NCI-H2196 treated with DMSO at 0.1 percent for 48 hours (cell line): ENCODE data around the gene TRIL.

ENCODE experiments used
- DNase-seq: peaks from one replicate; lab custom pipeline; 2025; ENCODE audit not compliant: unreplicated experiment; lab: John Stamatoyannopoulos, UW

TRIL gene

GRCh38 chr7:28958235-28958979, at the start of gene TRIL:
TRIL (minus strand) TSS chr7:28958330; CDS start chr7:28958046, 284 bp downstream.
- DNase-seq = peak; percentile 22

- DNase-seq = no peak
These were observed 49.0 kb upstream of the TRIL start for GRCh38 chr7:29007127-29007526.

- DNase-seq = no peak
These were observed 47.7 kb upstream of the TRIL start for GRCh38 chr7:29005829-29006228.

GRCh38 chr7:29005406-29005805, 47.3 kb upstream of the TRIL start:
- no peak for DNase-seq

- DNase-seq = no peak
These were observed 45.6 kb upstream of the TRIL start for GRCh38 chr7:29003703-29004102.

- DNase-seq = no peak
These were observed 42.6 kb upstream of the TRIL start for GRCh38 chr7:29000717-29001076.

- no peak for DNase-seq
These were observed 42.0 kb upstream of the TRIL start for GRCh38 chr7:28999895-29000716.

- DNase-seq = no peak
These were observed 41.3 kb upstream of the TRIL start for GRCh38 chr7:28999427-28999826.

GRCh38 chr7:28998105-28998504, 40.0 kb upstream of the TRIL start:
- DNase-seq = no peak

GRCh38 chr7:28996836-28997235, 38.7 kb upstream of the TRIL start:
- no peak for DNase-seq

- DNase-seq = no peak
These were observed 35.2 kb upstream of the TRIL start for GRCh38 chr7:28993371-28993770.

GRCh38 chr7:28992798-28993197, 34.7 kb upstream of the TRIL start:
- DNase-seq = no peak

- no peak for DNase-seq
These were observed 32.2 kb upstream of the TRIL start for GRCh38 chr7:28990200-28990960.

- no peak for DNase-seq
These were observed 31.3 kb upstream of the TRIL start for GRCh38 chr7:28989211-28989980.

- no peak for DNase-seq
These were observed 30.7 kb upstream of the TRIL start for GRCh38 chr7:28988810-28989209.

GRCh38 chr7:28988091-28988490, 30.0 kb upstream of the TRIL start:
- DNase-seq = no peak

GRCh38 chr7:28986765-28987110, 28.6 kb upstream of the TRIL start:
- DNase-seq = no peak

- DNase-seq = no peak
These were observed 28.1 kb upstream of the TRIL start for GRCh38 chr7:28986028-28986764.

- DNase-seq = no peak
These were observed 26.5 kb upstream of the TRIL start for GRCh38 chr7:28984631-28985030.

- no peak for DNase-seq
These were observed 26.1 kb upstream of the TRIL start for GRCh38 chr7:28984217-28984616.
